NCI-H1417 (cell line): Measurements from ENCODE around the gene EID2.

Source experiments
- DNase-seq, 3 experiments: peaks; one replicate each; lab custom pipeline; 2025; lab: John Stamatoyannopoulos, UW

Gene EID2

GRCh38 chr19:39502640-39503417 lies 37.1 kb downstream of the EID2 start:
- DNase-seq: no peak

- DNase-seq: no peak
Observed at GRCh38 chr19:39501340-39501739, 38.6 kb downstream of the EID2 start.

- DNase-seq: no peak
Observed at GRCh38 chr19:39500543-39500942, 39.4 kb downstream of the EID2 start.

DNA sequence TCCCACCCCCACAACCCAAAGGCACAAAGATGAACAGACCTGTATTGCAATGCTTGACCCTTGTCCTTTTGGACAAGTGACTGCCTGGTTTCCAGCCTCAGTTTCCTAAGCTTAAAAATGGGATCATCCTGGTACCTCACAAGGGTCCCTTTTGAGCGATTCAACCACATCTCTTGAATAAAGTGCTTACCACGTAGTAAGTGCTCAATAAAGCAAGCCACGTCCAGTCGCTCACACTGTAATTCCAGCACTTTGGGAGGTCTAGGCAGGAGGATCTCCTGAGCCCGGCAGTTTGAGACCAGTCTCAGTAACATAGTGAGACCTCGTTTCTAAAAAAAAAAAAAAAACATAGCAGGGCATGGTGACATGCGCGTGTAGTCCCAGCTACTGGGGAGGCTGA lies 40.0 kb downstream of the EID2 start:
- no peak for DNase-seq

- DNase-seq: peak; percentile 84 to 90 (median 88)
Observed at GRCh38 chr19:39498798-39499642, 40.9 kb downstream of the EID2 start, which contains the start of gene DLL3. TSS of gene DLL3 (plus strand) at chr19:39498947. CDS start at chr19:39498975, 28 bp downstream.

- peak; percentile 92 to 95 (median 93) for DNase-seq
Observed at GRCh38 chr19:39497996-39498797, 41.8 kb downstream of the EID2 start.

DNA sequence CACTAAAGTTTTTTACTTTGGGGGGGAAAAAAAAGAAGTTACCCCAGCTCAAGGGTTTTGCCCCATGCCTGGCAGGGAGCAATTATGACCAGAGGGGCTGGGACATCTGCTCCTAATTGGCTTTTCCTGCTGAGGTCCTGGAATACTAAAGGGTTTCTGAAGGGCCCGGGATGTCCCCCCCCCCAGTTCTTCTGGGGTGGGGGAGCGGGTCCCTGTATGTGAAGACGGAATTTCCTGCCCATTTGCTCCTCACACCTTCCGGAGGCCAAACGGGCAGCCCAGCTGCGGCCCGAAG lies 42.3 kb downstream of the EID2 start:
- no peak for DNase-seq

GRCh38 chr19:39496063-39496462 lies 43.9 kb downstream of the EID2 start:
- DNase-seq: no peak

GRCh38 chr19:39494661-39495060 lies 45.3 kb downstream of the EID2 start:
- DNase-seq: no peak

- DNase-seq: no peak
Observed at GRCh38 chr19:39492788-39493187, 47.2 kb downstream of the EID2 start.

DNA sequence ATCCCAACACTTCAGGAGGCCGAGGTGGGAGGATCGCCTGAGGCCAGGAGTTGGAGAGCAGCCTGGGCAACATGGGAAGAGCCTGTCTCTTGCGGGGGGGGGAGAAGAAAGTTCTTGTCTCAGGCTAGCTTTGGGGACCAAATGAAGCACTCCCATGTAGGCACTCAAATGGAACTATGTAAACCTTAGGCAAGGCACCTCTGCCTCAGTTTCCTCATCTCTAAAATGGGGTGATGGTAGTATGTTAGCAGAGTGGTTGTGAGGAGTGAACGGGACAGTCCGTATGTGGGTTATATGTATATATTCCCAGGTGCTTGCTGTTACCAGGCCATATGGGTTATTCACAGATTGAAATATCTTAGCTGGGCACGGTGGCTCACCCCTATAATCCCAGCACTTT lies 47.7 kb downstream of the EID2 start:
- no peak for DNase-seq

DNA sequence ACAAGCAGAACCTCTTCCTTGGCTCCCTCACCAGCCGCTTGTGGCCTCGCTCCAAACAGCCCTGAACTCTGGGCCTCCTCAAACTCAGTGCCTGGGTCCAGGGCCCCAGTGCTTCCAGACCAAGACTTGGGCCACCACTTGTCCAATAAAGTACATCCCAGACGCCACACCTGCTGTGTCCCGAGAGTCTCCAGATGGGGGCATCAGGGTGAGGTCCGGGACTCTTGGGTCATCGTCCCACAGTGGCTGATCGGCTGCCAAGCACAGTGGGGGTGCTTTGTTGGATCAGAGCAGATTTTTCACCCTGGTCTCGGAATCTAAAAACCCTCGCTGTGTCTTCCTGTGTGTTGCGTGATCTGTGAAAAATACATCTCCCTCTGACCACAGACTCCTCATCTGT lies 50.2 kb downstream of the EID2 start:
- no peak for DNase-seq
